ENCODE data around the gene ARID3B.

- TF ChIP-seq POLR2AphosphoS5 (IDR thresholded peaks at IDR 0.05; ENCODE audit: borderline replicate concordance, low read depth, low read length) (no peak), EZH2 (IDR thresholded peaks at IDR 0.05) (no peak), FOXP2 (optimal IDR thresholded peaks at IDR 0.05; ENCODE audit: control extremely low read depth, extremely low read length, insufficient read depth) (no peak)
Observed at GRCh38 chr15:74619916-74620635, 79.1 kb downstream of the ARID3B start.

Data from SK-N-MC (cell line).